ENCODE results near the gene DNAH17. TPM values are rescaled to one million over a fixed set of nuclear protein-coding genes. Genes with fewer than 3 reads are reported as not detected.

DNAH17 gene
- total RNA-seq: 0.30 TPM in 1 of 2 replicates, not detected in the other

GRCh38 chr17:78577296-78577695 lies at the start of gene DNAH17:
DNAH17 (minus strand) TSS chr17:78577396; CDS start chr17:78575057, 2,339 bp downstream.

GRCh38 chr17:78378225-78379130 lies 198.7 kb downstream of the DNAH17 start, which contains the start of gene PGS1:
PGS1 (plus strand) TSS chr17:78378649; CDS start chr17:78378666, 17 bp downstream.

Other genes with a start within 250 kb of the DNAH17 start
- gene SOCS3, start 217.3 kb downstream of the DNAH17 start, total RNA-seq: 10.2 and 81.4 TPM in 2 replicates
- gene PGS1, start 198.7 kb downstream of the DNAH17 start, total RNA-seq: 35.7 and 40.4 TPM in 2 replicates
- gene CYTH1, start 204.9 kb upstream of the DNAH17 start, total RNA-seq: 14.5 and 56.4 TPM in 2 replicates